GM12892 (cell line): Measurements from ENCODE around the gene FAM32A.

Experiments
- DNase-seq: peaks from one replicate; pipeline ENCODE4 v3.0.0; 2011; ENCODE audit not compliant: insufficient read length
- FAIRE-seq: peaks from 2 replicates; lab custom pipeline; 2011; peaks lifted over from hg19 to GRCh38; lab: Jason Lieb, UNC
- POLR2A ChIP-seq: IDR thresholded peaks from 2 replicates; pipeline ENCODE4 v1.6.1; 2011; ENCODE audit warnings: low read depth, low read length, control low read depth
- POLR2AphosphoS5 ChIP-seq: IDR thresholded peaks from 2 replicates; pipeline ENCODE4 v1.6.1; 2011; ENCODE audit warnings: low read depth, low read length, control low read depth
- TAF1 ChIP-seq: IDR thresholded peaks from 2 replicates; pipeline ENCODE4 v1.6.1; 2011; ENCODE audit warnings: low read depth, mild to moderate bottlenecking, control low read depth, low read length, borderline replicate concordance

Gene FAM32A

DNA sequence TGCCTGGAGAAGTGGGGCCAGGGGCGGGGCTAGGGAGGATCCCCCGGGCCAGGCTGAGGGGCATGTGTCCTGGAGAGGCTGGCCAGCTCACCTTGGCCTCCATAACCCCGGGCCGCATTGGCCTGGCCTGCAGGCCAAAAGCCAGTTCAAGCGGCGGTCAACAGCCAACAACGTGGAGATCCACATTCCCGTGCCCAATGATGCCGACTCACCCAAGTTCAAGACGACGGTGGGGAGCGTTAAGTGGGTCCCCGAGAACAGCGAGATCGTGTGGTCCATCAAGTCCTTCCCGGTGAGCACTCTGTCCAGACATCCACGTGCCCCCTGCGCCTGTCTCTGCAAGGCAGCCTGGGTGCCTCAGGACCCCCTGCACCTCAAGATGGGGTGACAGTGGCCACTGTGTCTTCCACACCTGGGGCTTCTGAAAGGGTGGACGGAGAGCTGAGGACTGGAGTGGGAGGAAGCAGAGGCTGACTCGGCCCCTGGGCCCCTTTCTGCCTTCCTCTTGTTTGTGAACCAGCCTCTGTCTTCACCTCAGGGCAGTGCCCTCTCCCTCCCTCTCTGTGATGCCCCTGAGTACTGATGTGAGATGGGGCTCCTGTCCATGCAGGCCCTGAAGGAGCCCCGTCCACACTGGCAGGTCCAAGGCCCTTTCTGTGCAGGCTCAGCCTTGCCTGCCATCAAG lies 43.6 kb downstream of the FAM32A start:
- TF ChIP-seq POLR2AphosphoS5 (no peak), TAF1 (no peak), POLR2A (no peak)

DNA sequence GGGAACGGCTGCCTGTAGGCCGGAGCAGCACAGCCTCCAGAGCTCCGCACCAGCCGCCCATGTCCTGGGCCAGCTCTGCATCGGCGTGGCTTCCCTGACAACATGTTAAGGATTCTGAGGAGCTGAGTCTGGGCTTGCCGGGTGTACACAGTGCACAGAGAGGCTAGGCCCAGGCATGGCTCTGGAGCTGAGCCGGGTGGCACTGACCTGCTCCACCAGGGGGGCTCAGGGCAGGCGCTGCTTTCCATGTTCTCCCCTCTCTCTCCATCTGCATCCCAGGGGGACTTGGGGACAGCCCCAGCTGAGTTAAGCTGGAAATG lies 44.1 kb downstream of the FAM32A start:
- TF ChIP-seq POLR2AphosphoS5 (no peak), POLR2A (no peak), TAF1 (no peak)
- no peak for DNase-seq
- no peak for FAIRE-seq

More for the DNA sequence above, 43.6 kb downstream of the FAM32A start:
- FAIRE-seq (no peak), DNase-seq (no peak)

DNA sequence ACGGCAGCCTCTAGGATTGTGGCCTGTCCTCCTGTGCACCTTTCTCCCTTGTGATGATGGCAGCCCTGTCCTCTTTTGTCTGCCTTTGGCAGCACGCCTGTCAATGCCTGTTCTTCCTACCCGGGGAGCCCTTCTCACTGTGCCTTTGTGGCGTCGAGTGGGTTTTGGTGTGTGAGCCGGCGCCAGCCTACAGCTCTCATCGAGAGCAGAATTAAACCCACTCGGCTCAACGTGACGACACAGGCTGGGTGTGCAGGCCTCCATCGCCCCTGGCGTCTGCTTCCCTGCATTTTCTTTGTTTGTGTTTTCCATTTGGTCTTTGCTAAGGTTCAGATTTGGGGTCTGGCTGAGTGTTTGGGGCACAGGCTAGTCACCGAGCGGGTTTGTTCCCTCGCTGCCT lies 46.9 kb downstream of the FAM32A start:
- no peak for FAIRE-seq
- TF ChIP-seq TAF1 = no peak
- TF ChIP-seq POLR2AphosphoS5 = no peak
- no peak for TF ChIP-seq POLR2A
- no peak for DNase-seq

DNA sequence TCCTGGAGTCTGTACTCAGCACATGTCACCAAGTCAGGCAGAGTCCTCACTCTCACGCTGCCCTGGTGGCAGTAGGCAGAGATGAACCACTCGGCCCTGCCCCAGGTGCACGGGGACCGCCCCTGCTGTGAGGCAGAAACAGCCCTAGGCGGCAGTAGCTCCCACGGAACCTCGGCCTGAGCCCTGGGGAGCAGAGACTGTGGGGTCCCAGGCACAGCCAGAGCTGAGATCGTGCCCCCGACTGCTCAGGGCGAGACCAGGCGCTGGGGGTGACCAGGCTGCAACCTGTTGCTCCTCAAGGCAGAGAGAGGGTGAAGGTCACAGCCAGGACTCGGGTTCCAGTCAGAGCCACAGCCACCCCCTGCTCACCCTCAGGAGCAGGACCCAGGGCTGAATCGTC lies 47.4 kb downstream of the FAM32A start:
- TF ChIP-seq POLR2A = no peak
- no peak for TF ChIP-seq POLR2AphosphoS5
- no peak for TF ChIP-seq TAF1
- DNase-seq (no peak), FAIRE-seq (no peak)

DNA sequence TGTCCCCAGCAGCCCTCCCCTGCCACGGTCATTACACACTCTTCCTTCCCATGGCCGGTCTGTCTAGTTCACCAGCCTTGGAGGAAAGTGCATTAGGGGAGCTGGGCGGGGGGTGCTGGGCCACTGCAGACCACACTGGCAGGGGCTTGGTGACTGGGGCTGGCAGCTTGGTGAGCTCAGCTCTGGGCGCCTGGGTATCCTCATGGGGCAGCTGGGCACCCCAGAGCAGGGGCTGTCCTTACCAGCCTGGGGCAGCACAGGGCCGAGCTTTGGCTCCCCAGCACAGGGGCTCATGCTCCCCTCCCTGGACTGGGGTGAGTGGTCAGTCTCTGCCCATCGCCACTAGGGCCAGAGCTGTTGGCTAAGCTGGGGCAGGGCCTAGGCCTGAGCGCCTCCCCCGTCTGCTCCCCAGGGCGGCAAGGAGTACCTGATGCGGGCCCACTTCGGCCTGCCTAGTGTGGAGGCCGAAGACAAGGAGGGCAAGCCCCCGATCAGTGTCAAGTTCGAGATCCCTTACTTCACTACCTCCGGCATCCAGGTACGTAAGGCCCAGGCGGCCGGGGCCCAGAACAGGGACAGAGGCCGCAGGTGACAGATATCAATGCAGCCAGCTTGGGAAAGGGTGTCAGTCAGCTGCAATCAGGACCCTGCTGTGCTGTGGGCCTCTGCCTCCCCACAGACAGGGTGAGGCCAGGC lies 48.0 kb downstream of the FAM32A start:
- FAIRE-seq (no peak), DNase-seq (no peak)
- no peak for TF ChIP-seq POLR2A
- TF ChIP-seq TAF1 = no peak
- TF ChIP-seq POLR2AphosphoS5 = no peak

DNA sequence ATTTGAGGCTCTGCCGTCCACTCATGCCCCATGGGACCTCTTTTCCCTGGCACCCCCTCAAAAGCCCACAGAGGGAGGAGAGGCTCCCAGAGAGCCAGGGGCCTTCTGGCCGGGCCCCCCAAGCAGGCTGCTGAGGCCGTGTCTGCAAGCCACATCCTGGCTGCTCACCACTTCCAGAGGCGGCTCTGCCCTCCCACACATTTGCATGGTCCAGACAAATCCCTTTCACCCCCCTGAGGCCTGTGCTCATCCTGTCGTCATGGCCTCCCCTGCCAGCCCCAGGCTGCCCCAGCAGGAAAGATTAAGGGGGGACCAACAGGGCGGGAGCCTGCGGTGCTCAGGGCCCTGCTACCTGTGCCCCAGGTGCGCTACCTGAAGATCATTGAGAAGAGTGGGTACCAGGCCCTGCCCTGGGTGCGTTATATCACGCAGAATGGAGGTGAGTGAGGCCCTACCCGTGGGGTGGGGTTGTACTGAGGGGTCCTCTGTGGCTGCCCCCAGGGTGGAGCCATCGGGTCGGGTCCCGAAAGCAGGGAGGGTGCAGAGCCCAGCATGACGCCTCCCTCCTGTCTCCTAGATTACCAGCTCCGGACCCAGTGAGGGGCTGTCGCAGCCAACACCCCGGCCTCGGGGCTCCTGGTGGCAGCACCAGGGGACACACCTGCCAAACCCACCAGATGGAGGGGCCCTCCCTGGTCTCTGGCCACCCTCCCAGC lies 48.8 kb downstream of the FAM32A start:
- FAIRE-seq (no peak), DNase-seq (no peak)
- TF ChIP-seq POLR2A (no peak), TAF1 (no peak), POLR2AphosphoS5 (no peak)

DNA sequence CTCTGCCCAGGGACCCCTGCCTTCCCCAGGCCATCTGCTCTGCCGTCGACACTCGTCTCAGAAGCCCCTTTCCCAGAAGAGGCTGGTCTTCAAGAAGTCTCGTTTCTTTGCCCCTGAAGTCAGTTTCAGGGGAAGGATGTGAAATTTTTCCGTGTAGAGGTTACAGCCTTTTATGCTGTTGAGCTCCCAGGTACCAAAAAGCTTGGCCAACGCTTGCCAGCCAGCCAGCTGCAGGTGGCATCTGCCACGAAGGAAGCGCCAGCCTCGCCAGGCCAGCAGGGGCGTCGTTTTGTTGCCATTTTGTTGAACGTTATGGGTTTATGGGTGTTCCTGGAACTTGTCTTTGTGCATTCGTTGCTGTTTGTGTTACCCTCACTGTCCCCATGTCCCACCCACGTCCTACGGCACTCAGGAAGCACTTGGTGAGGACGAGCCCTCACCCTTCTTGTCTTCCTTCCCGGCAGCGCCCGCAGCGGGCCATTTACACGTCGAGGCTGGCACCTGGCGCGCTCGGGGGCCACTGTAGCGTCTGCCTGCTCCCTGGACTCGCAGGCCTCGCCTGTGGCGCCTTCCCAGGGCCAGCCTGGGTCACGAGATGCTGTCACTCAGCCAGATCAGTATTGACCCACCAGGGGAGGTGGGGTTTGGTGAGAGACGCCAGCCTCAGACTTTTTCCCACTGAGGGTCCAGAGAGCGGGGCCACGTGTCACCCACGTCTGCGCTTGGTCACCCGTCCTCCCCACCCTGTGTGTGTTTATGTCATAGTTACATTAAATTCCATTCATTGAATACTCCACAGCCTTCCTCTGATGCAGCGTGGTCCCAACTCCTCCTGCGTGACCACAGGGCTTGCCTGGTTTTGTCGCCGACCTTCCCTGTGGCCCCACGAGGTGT lies 49.6 kb downstream of the FAM32A start:
- TF ChIP-seq POLR2A = no peak
- no peak for TF ChIP-seq TAF1
- TF ChIP-seq POLR2AphosphoS5 = no peak
- FAIRE-seq = no peak
- no peak for DNase-seq

DNA sequence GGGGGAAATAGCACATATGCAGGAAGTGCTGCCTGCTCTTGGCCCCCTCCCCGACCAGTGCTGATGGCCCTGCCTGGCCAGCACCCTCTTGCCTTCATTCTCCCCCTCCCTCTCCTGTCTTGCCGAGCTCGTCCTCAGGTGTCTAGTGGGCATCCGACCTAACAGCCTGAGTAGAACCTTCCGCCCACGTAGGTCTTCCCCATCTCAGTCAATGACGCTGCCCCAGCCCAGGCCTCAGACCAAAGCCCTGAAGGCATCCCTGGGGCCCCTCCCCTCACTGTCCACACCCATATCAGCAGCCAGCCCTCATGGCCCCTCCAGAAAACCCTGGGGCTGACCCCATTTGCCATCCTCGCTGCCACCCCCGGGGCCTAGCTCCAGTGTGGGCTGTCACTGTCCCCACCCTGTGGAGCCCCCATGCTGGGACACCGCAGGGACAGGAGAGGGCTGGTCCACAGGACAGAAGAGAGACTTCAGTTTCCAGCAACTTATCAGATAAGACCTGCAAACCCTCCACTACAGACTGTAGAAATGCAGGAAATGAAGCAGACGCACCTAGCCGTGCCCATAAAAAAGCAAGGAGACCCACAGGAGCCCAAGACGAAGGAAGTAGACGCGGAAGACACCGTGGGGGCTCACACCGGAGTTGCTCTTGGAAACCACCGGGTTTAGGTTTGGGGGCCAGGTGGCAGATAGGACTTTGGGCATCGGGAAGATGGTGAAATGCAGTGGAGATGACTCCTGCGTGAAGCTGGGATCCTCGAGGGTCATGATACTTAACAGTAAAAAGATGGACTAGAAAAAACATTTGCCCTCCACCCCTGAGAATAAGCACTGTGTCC lies 50.8 kb downstream of the FAM32A start:
- DNase-seq (no peak), FAIRE-seq (no peak)
- TF ChIP-seq TAF1 = no peak
- no peak for TF ChIP-seq POLR2A
- TF ChIP-seq POLR2AphosphoS5 = no peak
